Uterus (tissue), 2 donors: Measurements from ENCODE around the gene LSM4.

ENCODE experiments used
- POLR2A ChIP-seq, 2 donors: fragments of 450-650 bp; IDR thresholded peaks; one replicate each; pipeline ENCODE4 v1.6.1; 2016; ENCODE audit warnings: antibody characterized with exemption in 2 of 2, mild to moderate bottlenecking in 1 of 2, moderate library complexity in 1 of 2
- TF ChIP-seq, protein P1 (sequence below), 4 experiments: fragments of 200-600 bp in 2 of 4; fragments of 450-650 bp in 2 of 4; sonication (generic) in 2 of 4; IDR thresholded peaks; one replicate each; pipeline ENCODE4 v1.5.1; 2016 to 2019; ENCODE audit warnings: antibody characterized with exemption in 4 of 4, mild to moderate bottlenecking in 2 of 4, moderate library complexity in 1 of 4

GRCh38 chr19:18279516-18280246, 43.2 kb downstream of the LSM4 start:
- TF ChIP-seq, protein P1, sequence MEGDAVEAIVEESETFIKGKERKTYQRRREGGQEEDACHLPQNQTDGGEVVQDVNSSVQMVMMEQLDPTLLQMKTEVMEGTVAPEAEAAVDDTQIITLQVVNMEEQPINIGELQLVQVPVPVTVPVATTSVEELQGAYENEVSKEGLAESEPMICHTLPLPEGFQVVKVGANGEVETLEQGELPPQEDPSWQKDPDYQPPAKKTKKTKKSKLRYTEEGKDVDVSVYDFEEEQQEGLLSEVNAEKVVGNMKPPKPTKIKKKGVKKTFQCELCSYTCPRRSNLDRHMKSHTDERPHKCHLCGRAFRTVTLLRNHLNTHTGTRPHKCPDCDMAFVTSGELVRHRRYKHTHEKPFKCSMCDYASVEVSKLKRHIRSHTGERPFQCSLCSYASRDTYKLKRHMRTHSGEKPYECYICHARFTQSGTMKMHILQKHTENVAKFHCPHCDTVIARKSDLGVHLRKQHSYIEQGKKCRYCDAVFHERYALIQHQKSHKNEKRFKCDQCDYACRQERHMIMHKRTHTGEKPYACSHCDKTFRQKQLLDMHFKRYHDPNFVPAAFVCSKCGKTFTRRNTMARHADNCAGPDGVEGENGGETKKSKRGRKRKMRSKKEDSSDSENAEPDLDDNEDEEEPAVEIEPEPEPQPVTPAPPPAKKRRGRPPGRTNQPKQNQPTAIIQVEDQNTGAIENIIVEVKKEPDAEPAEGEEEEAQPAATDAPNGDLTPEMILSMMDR (IDR thresholded peaks at IDR 0.05), result peak; percentile 92 to 99 (median 96)
- TF ChIP-seq POLR2A (IDR thresholded peaks at IDR 0.05), result peak; percentile 95 to 99
